Left lung (tissue), 10 donors: ENCODE results near the gene PRTN3. TPM values are rescaled to one million over a fixed set of nuclear protein-coding genes. Genes with fewer than 3 reads are reported as not detected.

Source experiments
- ATAC-seq: fragments of 200-7000 bp; cut with Tn5 transposase; one replicate; pipeline ENCODE4 v1.9.1; 2020; ENCODE audit warnings: moderate library complexity
- DNase-seq, 4 donors: peaks; one replicate each; pipeline ENCODE4 v3.0.0-alpha.2; 2013 to 2020
- H3K27ac ChIP-seq, 2 donors: fragments of 200-600 bp; sonication (generic) in 1 of 2; one replicate each; pipeline versions ENCODE4 v1.5.0 to v1.8.0; 2020 to 2021
- H3K27me3 ChIP-seq, 2 donors: fragments of 200-600 bp; sonication (generic) in 1 of 2; one replicate each; pipeline versions ENCODE4 v1.5.0 to v1.8.0; 2020 to 2021
- H3K36me3 ChIP-seq, 2 donors: fragments of 200-600 bp; sonication (generic) in 1 of 2; one replicate each; pipeline versions ENCODE4 v1.5.0 to v1.8.0; 2020 to 2021
- H3K4me1 ChIP-seq, 2 donors: fragments of 200-600 bp; one replicate each; pipeline ENCODE4 v1.8.0; 2021
- H3K4me3 ChIP-seq, 2 donors: fragments of 200-600 bp; sonication (generic) in 1 of 2; one replicate each; pipeline versions ENCODE4 v1.5.0 to v1.8.0; 2020 to 2021; ENCODE audit warnings: mild to moderate bottlenecking in 1 of 2
- H3K9me3 ChIP-seq, 2 donors: fragments of 200-600 bp; sonication (generic) in 1 of 2; one replicate each; pipeline versions ENCODE4 v1.5.0 to v1.8.0; 2020 to 2021
- intact Hi-C, 2 donors: fragments of 100-400 bp; cut with DNase I; formaldehyde crosslinking; loops; one replicate each; pipeline versions ENCODE4 v1.11.2 to v1.14.2; 2022
- polyA plus RNA-seq, 6 donors: library from polyadenylated mRNA; unstranded; fragments of 120-200 nt; gene quantifications; one replicate each; pipeline ENCODE4 v1.2.1, GENCODE V29; 2013; ENCODE audit not compliant: insufficient read length in 6 of 6
- total RNA-seq, 2 donors: library from RNA; stranded (reverse); fragmentation: NEBNext Ultra II Directional; extraction: Animal tissue kit (Norgen Biotek cat#: 25700); gene quantifications; one replicate each; pipeline ENCODE4 v1.2.1, GENCODE V29; 2021
- TF ChIP-seq, protein P1 (sequence below), 2 donors: fragments of 200-600 bp; sonication (generic) in 1 of 2; IDR thresholded peaks; one replicate each; pipeline versions ENCODE4 v1.5.0 to v1.8.0; 2021; ENCODE audit warnings: antibody characterized with exemption in 2 of 2
- donor health status: DM: no; HTN: yes; CAD: no.
- donor health status: DM: no; HTN: no; CAD: no.

The PRTN3 gene
- total and polyA plus RNA-seq, 8 donors = 0.55 to 3.8 (median 2.4) TPM

DNA sequence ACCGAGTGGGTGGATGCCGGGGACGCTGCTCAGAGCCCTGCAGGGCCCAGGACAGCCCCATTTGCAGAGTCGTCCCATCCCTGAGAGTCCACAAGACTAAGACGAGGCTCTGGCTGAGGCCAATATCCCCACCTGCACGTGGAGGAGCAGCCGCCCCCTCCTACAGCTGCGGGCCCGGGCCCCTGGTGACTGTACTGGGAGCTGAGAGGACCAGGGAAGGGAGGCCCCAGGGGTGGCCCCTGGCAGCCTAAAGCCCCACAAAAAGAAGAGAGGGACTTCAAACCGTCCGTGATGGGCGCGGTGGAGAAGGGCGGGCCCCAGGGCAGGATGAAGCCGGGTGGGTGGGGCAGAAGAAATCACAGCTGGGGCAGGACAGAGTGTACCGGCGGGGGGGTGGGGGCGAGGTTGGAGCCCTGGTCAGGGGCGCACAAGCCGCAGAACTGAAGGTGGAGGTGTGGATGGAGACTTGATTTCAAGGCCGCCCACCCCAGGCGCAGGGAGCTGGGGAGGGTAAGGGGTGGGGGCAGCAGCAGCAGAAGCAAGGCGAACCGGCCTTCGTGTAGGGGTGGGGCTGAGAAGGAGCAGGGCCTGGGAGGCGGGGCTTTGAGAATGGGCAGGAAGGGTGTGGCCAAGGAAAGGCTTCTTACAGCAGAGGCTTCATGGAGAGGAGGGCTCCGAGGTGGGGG lies 31.6 kb downstream of the PRTN3 start:
- peak overlapping the region in 1 of 2 donors; percentile 61 for H3K27ac ChIP-seq
- H3K4me1 ChIP-seq = peaks cover 0 to 25% of the 10 kb centered on the region in 2 donors
- no peaks in the 10 kb centered on the region for H3K27me3 ChIP-seq
- peak overlapping the region in 1 of 2 donors; percentile 18 for H3K4me3 ChIP-seq
- intact Hi-C loops = no loop called here
- no peaks in the 10 kb centered on the region for H3K9me3 ChIP-seq
- ATAC-seq (peak; percentile 51), DNase-seq (peak in 1 of 4 donors; percentile 90)
- TF ChIP-seq, protein P1, sequence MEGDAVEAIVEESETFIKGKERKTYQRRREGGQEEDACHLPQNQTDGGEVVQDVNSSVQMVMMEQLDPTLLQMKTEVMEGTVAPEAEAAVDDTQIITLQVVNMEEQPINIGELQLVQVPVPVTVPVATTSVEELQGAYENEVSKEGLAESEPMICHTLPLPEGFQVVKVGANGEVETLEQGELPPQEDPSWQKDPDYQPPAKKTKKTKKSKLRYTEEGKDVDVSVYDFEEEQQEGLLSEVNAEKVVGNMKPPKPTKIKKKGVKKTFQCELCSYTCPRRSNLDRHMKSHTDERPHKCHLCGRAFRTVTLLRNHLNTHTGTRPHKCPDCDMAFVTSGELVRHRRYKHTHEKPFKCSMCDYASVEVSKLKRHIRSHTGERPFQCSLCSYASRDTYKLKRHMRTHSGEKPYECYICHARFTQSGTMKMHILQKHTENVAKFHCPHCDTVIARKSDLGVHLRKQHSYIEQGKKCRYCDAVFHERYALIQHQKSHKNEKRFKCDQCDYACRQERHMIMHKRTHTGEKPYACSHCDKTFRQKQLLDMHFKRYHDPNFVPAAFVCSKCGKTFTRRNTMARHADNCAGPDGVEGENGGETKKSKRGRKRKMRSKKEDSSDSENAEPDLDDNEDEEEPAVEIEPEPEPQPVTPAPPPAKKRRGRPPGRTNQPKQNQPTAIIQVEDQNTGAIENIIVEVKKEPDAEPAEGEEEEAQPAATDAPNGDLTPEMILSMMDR (IDR thresholded peaks at IDR 0.05) = no peak
- H3K36me3 ChIP-seq = peaks cover 0 to 81% of the 10 kb centered on the region in 2 donors

DNA sequence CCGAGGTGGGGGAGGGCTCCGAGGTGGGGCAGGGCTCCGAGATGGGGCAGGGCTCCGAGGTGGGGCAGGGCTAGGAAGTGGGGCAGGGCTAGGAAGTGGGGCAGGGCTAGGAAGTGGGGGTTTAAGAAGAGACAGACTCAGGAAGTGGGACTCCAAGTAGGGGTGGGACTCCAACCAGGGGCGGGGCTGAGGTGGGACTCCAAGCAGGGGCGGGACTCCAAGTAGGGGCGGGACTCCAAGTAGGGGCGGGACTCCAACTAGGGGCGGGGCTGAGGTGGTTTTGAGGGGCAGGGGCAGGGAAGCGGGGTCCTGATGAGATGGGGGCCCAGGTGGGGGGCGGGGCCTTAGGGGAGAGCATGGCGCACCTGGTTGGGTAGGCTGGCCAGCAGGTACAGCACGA lies 32.3 kb downstream of the PRTN3 start:
- Histone ChIP-seq H3K36me3 (peaks cover 0 to 75% of the 10 kb centered on the region in 2 donors), H3K27me3 (no peaks in the 10 kb centered on the region), H3K27ac (no peak overlapping the region), H3K4me1 (peaks cover 0 to 25% of the 10 kb centered on the region in 2 donors), H3K4me3 (no peak overlapping the region), H3K9me3 (no peaks in the 10 kb centered on the region)
- ATAC-seq (peak; percentile 4), DNase-seq (peak in 1 of 4 donors; percentile 82)
- TF ChIP-seq, protein P1 (IDR thresholded peaks at IDR 0.05) = no peak
- intact Hi-C loops = no loop called here

DNA sequence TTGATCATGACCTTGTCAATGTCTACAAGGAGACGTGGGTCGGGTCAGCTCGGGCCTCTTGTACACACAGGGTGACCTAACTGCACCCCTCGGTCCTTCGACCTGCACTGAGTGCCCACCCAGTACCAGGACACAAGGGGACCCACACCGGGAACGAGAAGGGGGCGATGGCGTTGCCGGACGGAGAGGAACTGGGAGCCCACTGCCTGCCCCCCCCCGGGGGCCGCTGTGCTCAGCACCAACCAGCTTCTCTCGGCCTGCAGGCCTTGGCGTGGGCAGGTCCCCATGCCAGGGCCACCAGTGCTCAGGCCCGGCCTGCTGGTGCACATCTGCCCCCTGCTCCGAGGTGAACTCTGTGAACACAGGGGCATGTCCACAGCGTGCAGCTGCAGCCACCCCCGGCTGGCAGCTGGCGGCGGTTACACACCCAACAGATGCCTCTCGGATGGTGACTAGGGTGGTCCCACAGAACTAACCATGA lies 32.8 kb downstream of the PRTN3 start:
- H3K4me1 ChIP-seq = peaks cover 0 to 24% of the 10 kb centered on the region in 2 donors
- H3K4me3 ChIP-seq = no peak overlapping the region
- intact Hi-C loops = no loop called here
- no peak overlapping the region for H3K27ac ChIP-seq
- no peaks in the 10 kb centered on the region for H3K9me3 ChIP-seq
- DNase-seq (no peak), ATAC-seq (no peak)
- no peaks in the 10 kb centered on the region for H3K27me3 ChIP-seq
- TF ChIP-seq, protein P1 (IDR thresholded peaks at IDR 0.05) = no peak
- H3K36me3 ChIP-seq = peaks cover 0 to 69% of the 10 kb centered on the region in 2 donors

DNA sequence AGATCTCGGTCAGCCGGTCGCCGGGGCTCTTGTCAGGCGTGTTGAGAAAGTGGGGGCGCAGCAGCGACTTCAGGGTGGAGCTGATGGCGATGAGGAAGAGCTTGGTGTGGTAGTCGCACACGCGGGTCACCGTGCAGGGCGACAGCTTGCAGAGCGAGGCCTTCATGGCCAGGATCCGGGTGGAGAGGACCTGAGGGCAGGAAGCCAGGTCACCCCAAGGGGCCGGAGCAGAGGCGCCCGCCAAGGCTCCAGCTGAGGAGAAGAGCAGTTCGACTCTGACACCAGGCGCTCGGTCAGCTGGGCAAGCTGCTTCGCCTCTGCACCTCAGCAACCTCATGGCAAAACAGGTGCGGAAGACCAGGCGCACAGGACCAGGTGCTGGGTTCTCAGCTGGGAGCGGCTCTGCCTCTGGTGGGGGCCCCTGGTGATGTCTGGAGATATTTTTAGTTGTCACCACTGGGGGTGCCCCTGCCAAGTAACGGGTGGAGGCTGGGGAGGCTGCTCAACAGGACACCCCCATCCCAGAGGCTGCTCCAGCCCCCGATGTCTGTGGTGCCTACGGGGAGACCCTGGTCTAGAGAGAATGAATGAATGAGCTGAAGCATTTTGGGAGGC lies 34.6 kb downstream of the PRTN3 start:
- Histone ChIP-seq H3K4me3 (no peak overlapping the region), H3K9me3 (no peaks in the 10 kb centered on the region), H3K4me1 (peaks cover 0 to 10% of the 10 kb centered on the region in 2 donors), H3K36me3 (peaks cover 0 to 59% of the 10 kb centered on the region in 2 donors), H3K27ac (no peak overlapping the region), H3K27me3 (no peaks in the 10 kb centered on the region)
- no peak for DNase-seq
- intact Hi-C loops = no loop called here
- TF ChIP-seq, protein P1 (IDR thresholded peaks at IDR 0.05) = no peak
- ATAC-seq = no peak

DNA sequence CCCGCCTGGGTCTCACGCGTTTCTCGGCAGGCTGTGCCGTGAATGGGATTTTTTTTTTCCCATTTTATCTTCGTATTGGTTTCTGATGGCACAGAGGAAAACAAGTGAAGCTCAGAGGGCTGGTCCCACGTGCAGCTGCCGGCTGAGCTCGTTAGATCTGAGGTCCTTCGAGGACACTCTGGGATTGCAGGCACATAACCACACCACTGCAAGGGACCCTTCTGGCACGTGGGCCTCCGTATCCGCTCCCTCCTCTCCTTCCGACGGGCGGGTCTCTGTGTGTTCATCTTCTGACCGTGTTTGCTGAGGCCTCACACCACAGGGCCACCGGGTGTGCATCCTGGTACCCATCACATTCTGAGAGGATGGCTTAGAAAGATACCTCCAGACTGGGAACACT lies 35.3 kb downstream of the PRTN3 start:
- intact Hi-C loops = no loop called here
- peaks cover 0 to 59% of the 10 kb centered on the region in 2 donors for H3K36me3 ChIP-seq
- TF ChIP-seq, protein P1 (IDR thresholded peaks at IDR 0.05) = no peak
- H3K4me3 ChIP-seq = no peak overlapping the region
- H3K9me3 ChIP-seq = no peaks in the 10 kb centered on the region
- H3K4me1 ChIP-seq = peaks cover 0 to 10% of the 10 kb centered on the region in 2 donors
- ATAC-seq (no peak), DNase-seq (no peak)
- no peak overlapping the region for H3K27ac ChIP-seq
- no peaks in the 10 kb centered on the region for H3K27me3 ChIP-seq
